NT2/D1 (cell line): ENCODE data around the gene DOK3.

Experiments
- DNase-seq: peaks from one replicate; pipeline ENCODE4 v3.0.0-alpha.2; 2011; ENCODE audit warnings: low read depth, low spot score
- H3K27me3 ChIP-seq: 2 replicates; pipeline ENCODE4 v1.6.0; 2011; ENCODE audit warnings: mild to moderate bottlenecking; ENCODE audit not compliant: insufficient read length, insufficient read depth
- H3K36me3 ChIP-seq: 2 replicates; pipeline ENCODE4 v1.6.1; 2011; ENCODE audit warnings: mild to moderate bottlenecking, low read length, mixed read lengths; ENCODE audit not compliant: insufficient read depth, insufficient read length
- H3K4me1 ChIP-seq: 2 replicates; pipeline ENCODE4 v1.5.1; 2011; ENCODE audit not compliant: insufficient read depth, insufficient read length
- H3K4me3 ChIP-seq: 2 replicates; pipeline ENCODE4 v1.5.1; 2011; ENCODE audit warnings: low read depth; ENCODE audit not compliant: insufficient read length
- H3K9ac ChIP-seq: 2 replicates; pipeline ENCODE4 v1.6.0; 2011; ENCODE audit warnings: low read depth; ENCODE audit not compliant: insufficient read length
- H3K9me3 ChIP-seq: 2 replicates; pipeline ENCODE4 v1.5.1; 2011; ENCODE audit warnings: mild to moderate bottlenecking, low read length; ENCODE audit not compliant: insufficient read depth
- SUZ12 ChIP-seq: IDR thresholded peaks from 2 replicates; pipeline ENCODE4 v1.6.1; 2011; ENCODE audit not compliant: insufficient read length, insufficient read depth; ENCODE audit errors: extremely low read depth
- YY1 ChIP-seq: IDR thresholded peaks from 2 replicates; pipeline ENCODE4 v1.6.1; 2011; ENCODE audit not compliant: insufficient read length, insufficient read depth
- ZNF274 ChIP-seq: IDR thresholded peaks from 2 replicates; pipeline ENCODE4 v1.6.1; 2011; ENCODE audit warnings: mild to moderate bottlenecking, low read depth, low read length

DOK3 gene

GRCh38 chr5:177467436-177467835, 42.2 kb downstream of the DOK3 start:
- H3K36me3 ChIP-seq, result peaks cover 87% of the 10 kb centered on the region
- TF ChIP-seq YY1 (no peak), ZNF274 (no peak), SUZ12 (no peak)
- peaks cover 9% of the 10 kb centered on the region; the same call in 1 of the 2 replicates for H3K9me3 ChIP-seq

GRCh38 chr5:177466861-177467260, 42.8 kb downstream of the DOK3 start:
- no peak for DNase-seq
- peaks cover 88% of the 10 kb centered on the region for H3K36me3 ChIP-seq

More at GRCh38 chr5:177467436-177467835, 42.2 kb downstream of the DOK3 start:
- no peak for DNase-seq
- Histone ChIP-seq H3K27me3 (no peaks in the 10 kb centered on the region), H3K9ac (no peak overlapping the region), H3K4me3 (no peak overlapping the region), H3K4me1 (peaks cover 41% of the 10 kb centered on the region)

GRCh38 chr5:177465044-177465443, 44.6 kb downstream of the DOK3 start:
- Histone ChIP-seq H3K4me3 (no peak overlapping the region), H3K9ac (no peak overlapping the region), H3K27me3 (no peaks in the 10 kb centered on the region), H3K9me3 (peaks cover 17% of the 10 kb centered on the region; the same call in 1 of the 2 replicates), H3K36me3 (peaks cover 85% of the 10 kb centered on the region), H3K4me1 (peaks cover 20% of the 10 kb centered on the region)
- TF ChIP-seq ZNF274, result no peak
- no peak for TF ChIP-seq YY1
- no peak for TF ChIP-seq SUZ12
- DNase-seq, result no peak

More at GRCh38 chr5:177466861-177467260, 42.8 kb downstream of the DOK3 start:
- Histone ChIP-seq H3K4me1 (peaks cover 37% of the 10 kb centered on the region), H3K4me3 (no peak overlapping the region), H3K9me3 (peaks cover 9% of the 10 kb centered on the region; the same call in 1 of the 2 replicates), H3K27me3 (no peaks in the 10 kb centered on the region), H3K9ac (no peak overlapping the region)
- TF ChIP-seq ZNF274 (no peak), SUZ12 (no peak), YY1 (no peak)

- H3K9me3 ChIP-seq, result peaks cover 30% of the 10 kb centered on the region; the same call in 1 of the 2 replicates
- no peak overlapping the region for H3K4me3 ChIP-seq
- H3K27me3 ChIP-seq, result no peaks in the 10 kb centered on the region
- TF ChIP-seq ZNF274 (no peak), YY1 (no peak), SUZ12 (no peak)
- H3K9ac ChIP-seq, result no peak overlapping the region
- no peaks in the 10 kb centered on the region for H3K4me1 ChIP-seq
- DNase-seq, result no peak
- peaks cover 86% of the 10 kb centered on the region for H3K36me3 ChIP-seq
Measured at GRCh38 chr5:177462021-177462670, 47.5 kb downstream of the DOK3 start.

GRCh38 chr5:177459819-177460628, 49.6 kb downstream of the DOK3 start:
- peaks cover 72% of the 10 kb centered on the region for H3K36me3 ChIP-seq
- TF ChIP-seq YY1 (no peak), ZNF274 (no peak), SUZ12 (no peak)
- no peak for DNase-seq
- H3K9me3 ChIP-seq, result peaks cover 32% of the 10 kb centered on the region; the same call in 1 of the 2 replicates
- H3K4me1 ChIP-seq, result no peaks in the 10 kb centered on the region
- H3K27me3 ChIP-seq, result no peaks in the 10 kb centered on the region
- H3K9ac ChIP-seq, result no peak overlapping the region
- H3K4me3 ChIP-seq, result no peak overlapping the region

- Histone ChIP-seq H3K9me3 (peaks cover 32% of the 10 kb centered on the region; the same call in 1 of the 2 replicates), H3K9ac (no peak overlapping the region), H3K4me1 (no peaks in the 10 kb centered on the region), H3K27me3 (no peaks in the 10 kb centered on the region), H3K4me3 (no peak overlapping the region), H3K36me3 (peaks cover 71% of the 10 kb centered on the region)
- no peak for DNase-seq
- TF ChIP-seq YY1, result no peak
- no peak for TF ChIP-seq ZNF274
- TF ChIP-seq SUZ12, result no peak
Measured at GRCh38 chr5:177459357-177459756, 50.3 kb downstream of the DOK3 start.

- Histone ChIP-seq H3K9me3 (peaks cover 32% of the 10 kb centered on the region; the same call in 1 of the 2 replicates), H3K4me3 (no peak overlapping the region), H3K9ac (no peak overlapping the region), H3K36me3 (peaks cover 71% of the 10 kb centered on the region), H3K4me1 (no peaks in the 10 kb centered on the region), H3K27me3 (peaks cover under 1% of the 10 kb centered on the region)
- no peak for TF ChIP-seq YY1
- TF ChIP-seq SUZ12, result no peak
- no peak for TF ChIP-seq ZNF274
- DNase-seq, result no peak
Measured at GRCh38 chr5:177458912-177459350, 50.7 kb downstream of the DOK3 start.
